HG03060 (cell line): ENCODE measurements around the gene WDR82.

ENCODE experiments used
- ATAC-seq: cut with Tn5 transposase; IDR thresholded peaks from one replicate; pipeline ENCODE4 v1.9.1; 2021; ENCODE audit warnings: low read depth, moderate number of reproducible peaks; ENCODE audit not compliant: unreplicated experiment

The WDR82 gene, protein sequence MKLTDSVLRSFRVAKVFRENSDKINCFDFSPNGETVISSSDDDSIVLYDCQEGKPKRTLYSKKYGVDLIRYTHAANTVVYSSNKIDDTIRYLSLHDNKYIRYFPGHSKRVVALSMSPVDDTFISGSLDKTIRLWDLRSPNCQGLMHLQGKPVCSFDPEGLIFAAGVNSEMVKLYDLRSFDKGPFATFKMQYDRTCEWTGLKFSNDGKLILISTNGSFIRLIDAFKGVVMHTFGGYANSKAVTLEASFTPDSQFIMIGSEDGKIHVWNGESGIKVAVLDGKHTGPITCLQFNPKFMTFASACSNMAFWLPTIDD

DNA sequence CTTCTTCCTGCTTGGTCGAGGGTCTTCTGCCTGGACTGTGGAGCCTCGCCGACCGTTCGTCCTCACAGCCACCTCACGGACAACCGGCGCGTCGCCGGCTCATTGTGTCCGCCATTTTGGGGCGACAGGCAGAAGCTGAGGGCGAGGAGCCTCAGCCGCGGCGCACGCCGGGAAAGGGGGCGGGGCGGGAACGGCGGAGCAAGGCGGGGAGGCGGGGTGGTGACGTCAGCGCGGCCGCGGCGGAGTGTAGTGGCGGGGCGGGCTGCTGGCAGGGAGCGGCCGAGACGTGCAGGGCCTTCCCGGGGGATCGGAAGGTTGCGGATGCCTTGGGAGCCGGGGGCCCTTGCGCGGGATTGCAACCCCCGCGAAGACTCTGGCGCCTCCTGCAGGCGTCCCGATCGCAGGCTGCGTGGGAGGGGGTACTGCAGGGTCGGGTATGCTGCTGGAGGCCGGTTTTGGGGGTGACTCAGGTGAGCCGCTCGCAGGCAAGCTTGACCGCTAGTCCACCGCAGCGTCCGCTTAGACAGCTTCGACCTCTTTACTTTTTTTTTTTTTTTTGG is at the start of gene WDR82:
WDR82 (minus strand) TSS at position 140 of the 560 bp plus-strand sequence. CDS start 288 bp downstream, outside the sequence.
- no peak for ATAC-seq

DNA sequence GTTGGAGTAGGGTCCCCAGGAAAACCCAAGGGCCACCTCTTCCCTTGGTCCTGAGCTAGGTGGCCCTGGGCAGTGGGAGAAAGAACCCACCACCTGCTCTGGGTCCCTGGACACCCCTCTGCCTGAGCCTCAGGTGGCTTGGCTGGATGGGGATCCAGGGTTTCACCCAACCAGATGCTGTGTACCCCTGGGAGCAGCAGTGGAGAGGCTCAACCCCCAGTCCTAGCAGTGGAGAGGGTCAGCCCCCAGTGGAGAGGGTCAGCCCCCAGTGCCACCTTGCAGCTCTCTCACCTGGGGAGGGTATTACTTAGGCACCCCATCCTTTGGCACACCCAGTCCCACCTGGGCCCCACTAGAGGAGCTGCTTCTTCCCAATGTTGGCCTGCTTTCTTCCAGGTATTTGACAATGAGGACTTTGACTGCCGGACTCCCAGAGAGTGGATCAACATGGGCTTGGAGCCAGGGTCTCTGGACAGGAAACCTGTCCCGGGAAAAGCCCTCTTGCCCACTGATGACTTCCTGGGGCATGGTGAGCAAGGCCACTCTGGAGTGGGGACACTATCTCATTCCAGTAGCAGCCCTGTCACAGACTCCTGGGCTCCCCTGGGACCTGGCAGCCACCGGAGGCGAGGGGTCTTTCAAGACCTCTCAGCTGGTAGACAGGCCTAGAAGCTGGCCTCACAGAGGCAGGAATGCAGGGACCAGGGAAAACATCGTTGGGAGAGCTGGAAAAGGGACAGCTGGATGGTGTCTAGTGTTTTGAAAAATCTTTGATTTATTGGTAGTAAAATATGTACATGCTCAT is 49.2 kb upstream of the WDR82 start:
- ATAC-seq = no peak

DNA sequence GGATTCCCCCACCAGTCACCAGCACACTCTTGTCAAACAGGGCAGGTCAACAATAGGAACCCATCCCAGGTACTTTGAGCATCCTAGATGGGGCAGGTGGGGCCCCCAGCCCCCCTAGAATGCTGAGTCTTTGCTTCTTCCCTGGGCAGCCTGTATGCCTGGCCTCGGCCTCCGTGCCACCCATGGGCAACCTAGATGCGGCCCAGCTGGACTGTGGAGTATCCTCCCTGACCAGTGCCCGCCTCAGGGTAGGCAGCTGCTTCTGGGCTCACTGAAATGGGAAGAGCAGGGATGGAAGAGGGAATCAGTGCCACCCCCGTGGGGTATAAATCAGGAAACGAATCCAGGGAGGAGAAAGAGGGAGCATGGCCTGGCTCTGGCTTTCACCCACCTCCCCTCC is 48.5 kb upstream of the WDR82 start:
- no peak for ATAC-seq

DNA sequence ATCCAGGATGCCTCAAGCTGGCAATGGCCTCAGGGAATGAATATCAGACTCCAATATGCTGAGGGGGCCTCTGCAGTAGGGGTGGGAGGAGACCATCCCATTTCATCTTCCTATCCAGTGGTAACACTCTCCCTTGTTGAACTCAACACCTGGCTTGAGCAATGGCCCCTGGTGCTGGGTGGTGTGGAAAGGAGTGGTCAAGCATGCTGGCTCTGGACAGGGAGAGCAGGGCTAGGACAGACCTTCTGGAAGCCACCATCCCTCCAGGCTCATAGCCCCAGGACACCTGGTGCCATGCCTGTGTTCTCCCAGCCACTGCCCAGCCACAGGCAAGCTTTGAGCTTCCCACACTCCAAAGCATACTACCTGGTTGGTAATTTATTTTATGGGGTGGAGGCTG is 47.2 kb upstream of the WDR82 start:
- ATAC-seq = no peak

DNA sequence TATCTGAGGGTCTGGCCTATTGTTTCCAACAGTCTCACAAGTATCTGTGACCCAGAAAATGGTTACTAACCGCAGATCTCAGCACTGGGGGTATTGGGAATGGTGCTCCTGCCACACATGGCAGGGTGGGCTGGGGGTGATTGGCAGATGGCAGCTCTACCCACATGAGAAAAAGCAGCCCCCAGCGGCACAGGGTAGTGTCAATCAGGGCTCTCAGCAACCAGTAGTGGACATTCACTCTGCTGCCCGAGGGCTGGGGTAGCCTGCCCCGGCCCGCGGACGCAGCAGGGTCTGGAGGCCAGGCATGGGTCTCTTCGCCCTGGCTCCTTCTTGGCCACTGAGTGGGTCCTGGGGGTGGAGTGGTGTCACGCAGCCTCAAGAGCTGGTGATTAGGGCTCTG is 46.2 kb upstream of the WDR82 start:
- no peak for ATAC-seq

DNA sequence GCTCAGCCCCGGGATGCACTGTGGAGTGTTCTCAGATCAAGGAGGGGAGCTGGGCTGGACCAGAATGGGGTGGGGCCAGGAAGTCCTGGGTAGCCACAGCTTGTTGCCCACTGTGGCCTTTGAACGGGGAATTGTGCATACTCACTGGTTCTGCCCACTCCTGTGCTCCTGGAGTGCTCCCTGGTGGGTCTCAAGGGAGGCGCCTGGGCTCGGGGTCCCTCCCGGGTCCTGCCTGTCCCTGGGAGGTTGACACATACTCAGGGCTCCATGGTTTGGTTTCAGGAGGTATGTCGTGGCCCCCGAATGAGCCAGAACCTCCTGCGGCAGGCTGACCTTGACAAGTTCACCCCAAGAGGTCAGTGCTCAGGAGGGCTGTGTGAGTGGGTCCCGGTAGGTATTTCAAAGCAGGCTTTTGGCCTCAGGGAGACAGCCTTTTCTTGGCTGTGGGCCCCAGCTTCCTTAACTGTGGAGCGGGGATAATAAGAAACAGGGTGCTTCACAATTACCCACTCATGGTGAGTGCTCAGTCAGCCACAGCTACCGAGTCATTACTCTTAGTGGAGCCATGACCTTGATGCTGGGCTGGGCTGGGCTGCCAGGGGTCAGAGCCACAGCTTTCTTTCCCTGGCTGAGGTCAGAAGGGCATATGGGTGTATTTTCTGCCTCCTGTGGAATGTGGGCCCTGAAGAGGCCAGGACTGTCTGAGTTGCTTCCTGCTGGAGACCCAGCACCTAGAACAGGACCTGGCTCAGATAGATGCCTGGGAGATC is 45.3 kb upstream of the WDR82 start:
- no peak for ATAC-seq

DNA sequence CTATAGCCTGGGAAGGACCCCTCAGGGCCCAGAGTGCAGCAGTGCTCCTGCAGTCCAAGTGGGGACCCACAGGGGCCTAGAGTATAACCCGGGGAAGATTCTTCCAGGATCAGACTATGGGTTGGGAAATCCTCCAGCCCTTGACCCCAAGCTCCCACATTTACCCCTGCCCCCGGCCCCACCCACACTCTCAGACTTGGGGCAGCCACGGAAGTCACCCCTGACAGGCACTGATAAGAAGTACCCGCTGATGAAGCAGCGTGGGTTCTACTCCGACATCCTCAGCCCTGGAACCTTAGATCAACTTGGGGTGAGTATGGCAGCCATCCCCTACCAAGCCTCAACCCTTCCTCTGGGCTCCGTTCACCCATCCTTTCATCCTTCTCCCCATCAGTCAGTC is 44.0 kb upstream of the WDR82 start:
- no peak for ATAC-seq

DNA sequence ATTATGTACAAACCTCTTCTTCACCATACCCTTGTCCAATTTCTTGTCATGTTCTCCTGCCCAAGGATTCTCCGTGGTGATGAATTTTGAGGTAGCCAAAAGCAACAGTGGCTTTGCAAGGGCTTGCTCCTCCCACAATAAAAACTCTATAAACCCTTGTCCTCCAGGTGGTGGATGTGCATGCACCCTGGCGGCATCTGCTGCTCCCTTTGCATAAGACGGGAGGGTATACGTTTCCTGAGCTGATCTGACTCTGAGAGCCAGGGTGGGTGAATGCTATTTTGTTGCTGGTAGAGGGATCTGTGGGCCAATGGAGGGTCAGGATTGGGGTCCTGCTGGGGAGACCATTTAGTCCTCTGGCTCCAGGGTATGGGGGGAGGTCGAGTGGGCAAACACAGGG is 43.0 kb upstream of the WDR82 start:
- ATAC-seq = no peak

DNA sequence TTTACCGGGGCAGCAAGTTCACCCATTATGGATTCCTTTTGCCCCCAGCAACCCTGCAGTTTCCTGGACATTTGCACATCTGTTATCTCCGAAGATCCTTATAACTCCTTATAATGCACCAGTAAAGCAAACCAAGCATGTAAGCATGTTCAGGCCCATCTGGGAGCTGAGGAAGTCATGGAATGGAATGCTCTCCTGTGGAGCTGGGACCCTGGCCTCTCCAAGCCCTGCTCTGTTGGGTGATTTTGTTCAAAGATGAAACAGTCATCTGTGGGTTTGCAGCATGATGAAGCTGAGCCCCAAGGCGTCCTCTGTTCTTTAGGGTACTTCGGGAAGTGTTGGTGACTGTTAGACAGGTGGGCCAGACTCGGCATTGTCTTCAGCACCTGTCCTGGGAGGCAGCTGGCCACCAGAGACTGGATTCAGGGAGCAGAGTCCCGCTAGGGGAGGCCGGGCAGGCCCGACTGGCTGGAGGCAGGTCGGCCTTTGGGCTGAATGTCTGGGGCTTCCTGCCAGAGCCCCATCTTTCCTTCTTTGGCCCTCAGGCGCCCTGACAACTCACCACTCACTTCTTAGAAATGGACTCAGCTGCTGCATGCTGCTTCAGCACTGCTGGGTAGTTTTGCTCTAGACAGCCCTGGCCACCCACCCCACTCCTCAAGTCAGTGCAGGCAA is 41.6 kb upstream of the WDR82 start:
- ATAC-seq = no peak

DNA sequence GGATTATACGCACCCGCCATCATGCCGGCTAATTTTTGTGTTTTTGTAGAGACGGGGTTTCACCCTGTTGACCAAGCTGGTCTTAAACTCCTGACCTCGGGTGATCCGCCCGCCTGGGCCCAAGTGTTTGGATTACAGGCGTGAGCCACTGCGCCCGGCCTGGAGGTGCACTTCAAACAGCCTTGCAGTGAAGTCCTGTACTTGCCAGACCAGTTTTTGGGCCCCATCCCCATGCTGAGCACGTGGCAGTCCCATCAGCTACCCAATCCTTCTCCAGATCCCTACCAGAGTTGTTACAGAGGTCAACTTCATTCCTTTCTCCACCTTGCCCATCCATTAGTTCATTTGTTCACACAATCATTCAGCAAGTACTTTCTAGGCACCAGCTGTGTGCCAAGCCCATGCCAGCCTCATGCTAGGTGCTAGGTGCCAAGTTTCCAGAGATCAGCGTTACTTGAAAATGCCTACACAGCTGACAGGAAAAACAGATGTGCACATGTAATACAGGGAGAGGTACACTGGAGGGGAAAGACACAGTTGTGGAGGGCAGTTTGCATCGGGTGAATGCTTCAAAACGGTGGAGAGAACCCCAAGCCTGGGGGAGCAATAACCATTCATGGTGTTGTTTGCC is 39.9 kb upstream of the WDR82 start:
- no peak for ATAC-seq

DNA sequence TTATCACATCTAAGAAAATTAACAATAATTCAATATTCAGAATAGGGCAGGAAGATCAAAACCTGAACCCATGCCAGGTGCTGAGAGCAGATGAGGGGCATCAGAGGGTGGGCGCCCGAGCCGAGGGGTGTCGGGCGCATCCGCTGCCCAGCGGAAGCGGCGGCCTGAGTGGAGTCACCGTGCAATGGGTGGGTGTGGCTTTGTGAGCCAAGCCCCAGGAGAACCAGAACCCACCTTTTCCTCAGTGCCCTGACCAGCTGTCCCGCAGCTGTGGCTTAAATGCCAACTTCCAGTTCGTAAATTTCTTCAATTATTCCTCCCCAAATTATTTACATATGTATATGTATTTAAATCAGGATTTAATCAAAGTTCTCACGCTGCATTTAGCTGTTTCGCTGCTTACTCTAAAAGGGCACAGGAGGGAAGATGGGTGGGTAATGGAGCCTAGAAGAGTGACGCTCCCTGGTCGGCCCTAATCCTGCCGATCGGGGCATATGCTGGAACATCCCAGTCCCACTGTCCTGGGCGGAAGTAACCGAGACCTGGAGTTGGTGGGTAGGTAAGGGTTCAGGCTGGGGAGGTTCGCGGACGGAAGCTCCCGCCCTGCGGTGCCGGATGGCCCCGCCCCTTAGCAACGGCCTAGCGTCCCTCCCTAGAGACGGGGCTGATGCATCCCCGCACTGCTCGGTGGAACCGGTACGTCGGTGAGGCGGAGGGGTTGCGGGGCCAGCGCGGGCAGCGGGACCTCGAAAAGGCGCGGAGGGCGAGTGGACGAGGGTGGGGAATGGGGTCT is 39.0 kb upstream of the WDR82 start:
- no peak for ATAC-seq

DNA sequence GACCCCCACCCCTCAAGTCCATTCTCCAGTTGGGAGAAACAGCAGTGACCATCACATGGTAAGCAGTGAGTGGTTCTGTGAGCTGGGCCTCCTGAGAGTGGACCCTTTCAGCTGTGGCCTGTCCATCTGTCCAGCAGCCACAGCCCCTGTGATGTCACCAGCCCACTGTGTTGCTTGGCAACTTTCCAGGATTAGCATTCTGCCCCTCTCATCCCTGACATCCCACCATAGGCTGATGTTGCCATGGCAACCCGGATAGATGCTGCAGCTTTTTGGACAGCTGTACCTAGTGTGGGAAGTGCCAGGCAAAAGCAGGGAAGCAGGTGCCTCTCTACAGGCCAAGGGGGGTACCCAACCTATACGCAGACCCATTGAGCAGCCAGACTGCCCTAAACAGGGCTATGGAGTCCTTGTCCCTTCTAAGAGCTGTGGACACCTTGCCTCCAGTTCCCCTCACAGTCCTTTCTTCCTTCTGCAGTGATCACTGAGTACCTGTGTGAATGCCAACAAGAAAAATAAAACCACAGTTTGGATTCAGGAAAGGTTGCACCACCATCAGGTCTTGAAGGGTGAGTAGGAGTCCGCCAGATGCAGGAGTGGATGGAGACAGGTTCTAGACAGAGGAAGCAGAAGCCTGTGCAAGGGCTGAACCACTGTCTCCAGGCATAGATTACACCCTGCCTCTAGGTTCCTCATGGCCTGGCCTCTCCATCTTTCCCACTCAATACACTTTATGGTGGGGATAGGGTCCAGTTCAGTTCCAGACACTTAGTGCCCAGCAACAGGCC is 37.7 kb upstream of the WDR82 start, which contains the start of gene DNAH1:
DNAH1 (plus strand) TSS at position 343 of the 788 bp plus-strand sequence. CDS start 6,124 bp downstream, outside the sequence.
- no peak for ATAC-seq

DNA sequence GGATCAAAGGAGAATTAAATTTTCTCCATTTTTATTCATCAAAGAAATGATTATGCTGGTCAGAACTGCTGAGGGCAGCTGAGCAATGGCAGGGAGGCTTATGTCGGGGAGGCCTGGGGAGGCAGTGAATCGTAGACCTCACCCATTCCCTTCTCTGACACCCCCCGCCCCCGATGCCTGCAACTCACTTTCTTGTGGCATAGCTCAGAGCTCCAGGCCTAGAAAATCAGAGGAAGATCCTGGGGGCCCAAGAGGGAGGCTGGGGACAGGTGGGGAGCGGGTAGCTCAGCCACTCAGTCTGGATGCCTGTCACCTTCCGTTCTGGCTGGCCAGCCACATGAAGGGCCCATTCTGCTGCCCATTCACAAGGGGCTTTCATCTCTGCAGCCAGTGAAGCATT is 36.6 kb upstream of the WDR82 start:
- ATAC-seq = no peak

DNA sequence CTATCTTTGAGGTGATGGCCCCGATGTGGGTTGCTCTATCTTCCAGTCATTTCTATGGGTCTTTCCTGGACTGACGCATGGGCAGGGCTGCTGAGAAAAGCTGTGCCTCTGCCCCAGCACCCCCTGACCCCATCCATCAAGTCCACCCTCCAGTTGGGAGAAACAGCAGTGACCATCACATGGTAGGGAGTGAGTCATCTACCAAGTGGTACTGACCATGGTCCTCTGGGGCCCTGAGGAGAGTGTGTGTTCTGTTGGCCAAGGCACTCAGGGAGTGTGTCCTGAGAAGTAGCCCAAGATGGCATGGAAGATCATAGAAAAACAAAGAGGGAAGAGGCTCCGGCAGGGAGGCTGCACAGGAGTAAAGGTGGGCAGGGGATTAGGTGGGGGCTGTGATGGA is 36.0 kb upstream of the WDR82 start:
- ATAC-seq = no peak

DNA sequence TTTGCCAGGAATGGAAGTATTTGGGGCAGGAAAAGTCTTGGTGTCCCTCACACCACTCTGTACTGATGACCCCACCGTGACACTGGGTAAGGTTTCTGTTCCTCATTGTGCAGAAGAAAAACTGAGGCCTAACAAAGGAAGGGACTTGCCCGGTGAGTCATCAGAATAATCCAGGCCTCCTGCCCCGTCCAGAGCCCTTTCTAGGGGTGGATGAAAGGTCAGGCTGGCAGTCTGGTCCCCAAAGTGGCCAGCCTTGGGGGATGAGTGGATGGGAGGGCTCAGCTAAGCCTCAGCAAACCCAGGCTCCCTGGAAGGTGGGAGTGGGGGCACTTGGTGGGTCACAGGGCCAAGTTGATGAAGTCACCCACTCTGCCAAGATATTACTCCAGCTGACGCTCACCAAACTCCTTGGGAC is 35.3 kb upstream of the WDR82 start:
- no peak for ATAC-seq

DNA sequence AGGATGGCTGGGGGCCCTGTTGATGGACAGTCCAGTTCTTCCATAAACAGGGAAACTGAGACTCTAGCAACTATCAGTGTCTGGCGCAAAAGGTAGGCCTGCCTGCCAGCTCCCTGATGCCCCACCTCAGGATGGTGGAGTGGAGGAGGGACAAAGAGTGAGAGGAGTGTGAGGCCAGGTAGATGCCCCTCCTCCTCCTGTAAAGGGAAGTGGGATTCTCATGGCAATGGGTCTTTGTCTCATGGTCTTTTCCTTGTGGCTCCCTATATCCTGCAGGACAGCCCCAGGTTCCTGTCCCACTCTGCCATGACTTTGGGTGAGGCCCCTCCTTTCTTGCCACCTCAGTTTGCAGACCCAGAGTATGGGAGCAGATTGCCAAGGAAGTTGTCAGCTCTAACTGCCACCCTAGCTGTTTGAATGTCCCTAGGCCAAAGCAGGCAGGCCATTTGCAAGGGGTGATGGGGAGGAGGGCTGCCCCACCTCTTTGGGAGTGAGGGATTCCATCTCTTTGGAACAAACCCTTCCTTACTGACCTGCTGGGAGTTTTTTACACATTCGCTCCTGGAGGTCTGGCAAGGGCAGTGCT is 34.8 kb upstream of the WDR82 start:
- ATAC-seq = no peak

DNA sequence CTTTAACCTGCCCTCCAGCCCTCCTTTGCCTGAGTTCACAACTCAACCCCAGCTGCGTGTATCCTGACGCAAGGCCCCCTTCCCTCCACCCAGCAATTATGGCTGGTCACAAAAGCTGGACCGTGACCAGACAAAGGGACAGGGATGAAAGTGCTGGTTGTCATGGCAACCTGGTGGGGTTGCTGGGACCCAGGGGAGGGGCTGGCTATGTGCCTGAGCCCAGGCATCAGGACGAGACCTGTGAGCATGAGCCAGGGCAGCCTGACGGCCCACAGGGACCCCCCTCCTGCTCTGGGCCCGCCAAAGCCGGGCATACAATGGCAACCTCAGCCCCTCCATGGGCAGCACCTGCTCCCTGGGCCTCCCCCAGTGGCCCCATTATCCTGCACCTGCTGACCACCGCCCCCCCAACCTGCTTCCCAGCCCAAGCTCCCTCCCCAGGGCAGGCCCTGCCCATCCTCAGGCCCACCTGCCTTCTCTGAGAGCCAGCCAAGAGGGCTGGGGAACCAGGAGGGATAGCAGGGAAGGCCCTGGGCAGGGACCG is 33.2 kb upstream of the WDR82 start:
- no peak for ATAC-seq
